Kidney (tissue), 14 donors: ENCODE results near the gene ZSWIM8. TPM values are rescaled to one million over a fixed set of nuclear protein-coding genes. Genes with fewer than 3 reads are reported as not detected.

Experiments
- DNase-seq, 5 donors: peaks; one replicate each; pipeline ENCODE4 v3.0.0-alpha.2; 2013 to 2020
- FAIRE-seq: peaks from 2 replicates; lab custom pipeline; 2012; peaks lifted over from hg19 to GRCh38; lab: Jason Lieb, UNC
- H3K27ac ChIP-seq, 2 donors: one replicate each; pipeline ENCODE4 v1.7.0; 2013; ENCODE audit warnings: low read depth in 2 of 2, low read length in 2 of 2, inconsistent platforms in 1 of 2
- H3K27me3 ChIP-seq: one replicate; pipeline ENCODE4 v1.7.1; 2013; ENCODE audit warnings: low read length, inconsistent platforms; ENCODE audit not compliant: control insufficient read depth, insufficient read depth
- H3K36me3 ChIP-seq, 3 donors: one replicate each; pipeline versions ENCODE4 v1.7.0 to v1.7.1; 2013; ENCODE audit warnings: low read length in 3 of 3, control low read depth in 1 of 3, inconsistent platforms in 1 of 3; ENCODE audit not compliant: insufficient read depth in 3 of 3, control insufficient read depth in 2 of 3
- H3K4me1 ChIP-seq, 3 donors: one replicate each; pipeline versions ENCODE4 v1.7.0 to v1.7.1; 2013; ENCODE audit warnings: low read length in 3 of 3, inconsistent platforms in 1 of 3, low read depth in 1 of 3; ENCODE audit not compliant: control insufficient read depth in 2 of 3, insufficient read depth in 2 of 3
- H3K4me3 ChIP-seq, 3 donors: one replicate each; pipeline versions ENCODE4 v1.7.0 to v1.8.1; 2013; ENCODE audit warnings: low read length in 3 of 3, control low read depth in 1 of 3, inconsistent platforms in 1 of 3
- H3K9ac ChIP-seq, 3 donors: one replicate each; pipeline versions ENCODE4 v1.7.0 to v1.7.1; 2013; ENCODE audit warnings: low read length in 3 of 3, control low read depth in 1 of 3, inconsistent platforms in 1 of 3
- H3K9me3 ChIP-seq, 3 donors: one replicate each; pipeline versions ENCODE4 v1.7.0 to v1.7.1; 2013; ENCODE audit warnings: low read length in 3 of 3, control low read depth in 1 of 3, inconsistent platforms in 1 of 3; ENCODE audit not compliant: control insufficient read depth in 2 of 3, insufficient read depth in 1 of 3
- intact Hi-C: fragments of 100-400 bp; cut with DNase I; formaldehyde crosslinking; loops from one replicate; pipeline ENCODE4 v1.11.1; 2022
- polyA plus RNA-seq: library from polyadenylated mRNA; stranded (reverse); fragments of 350-450 nt; fragmentation: Illumina TruSeq; extraction: RNeasy Lipid Tissue Mini Kit (QIAGEN cat#74804); gene quantifications from one replicate; pipeline ENCODE4 v1.2.3, GENCODE V29; 2014; ENCODE audit warnings: low read depth, low replicate concordance; ENCODE audit not compliant: insufficient read depth
- total RNA-seq: library from RNA; stranded (reverse); fragmentation: NEBNext Ultra II Directional; extraction: Animal tissue kit (Norgen Biotek cat#: 25700); gene quantifications from one replicate; pipeline ENCODE4 v1.2.1, GENCODE V29; 2021
- TF ChIP-seq, protein P1 (sequence below): IDR thresholded peaks from 3 replicates; pipeline ENCODE4 v1.5.1; 2012; ENCODE audit warnings: mild to moderate bottlenecking, moderate library complexity, borderline replicate concordance; ENCODE audit not compliant: insufficient read depth; ENCODE audit errors: extremely low read depth
- donor health status: control.
- donor health status: control.
- donor health status: control.
- donor health status: control.
- donor health status: control.
- donor health status: DM: yes; HTN: yes; CAD: no.
- donor health status: Normal renal cell carcinoma (clear cell type).

The ZSWIM8 gene
- total and polyA plus RNA-seq, 2 donors from 2014 or later = 91.8 to 96.7 TPM

GRCh38 chr10:73812657-73813056, 27.3 kb downstream of the ZSWIM8 start:
- TF ChIP-seq, protein P1, sequence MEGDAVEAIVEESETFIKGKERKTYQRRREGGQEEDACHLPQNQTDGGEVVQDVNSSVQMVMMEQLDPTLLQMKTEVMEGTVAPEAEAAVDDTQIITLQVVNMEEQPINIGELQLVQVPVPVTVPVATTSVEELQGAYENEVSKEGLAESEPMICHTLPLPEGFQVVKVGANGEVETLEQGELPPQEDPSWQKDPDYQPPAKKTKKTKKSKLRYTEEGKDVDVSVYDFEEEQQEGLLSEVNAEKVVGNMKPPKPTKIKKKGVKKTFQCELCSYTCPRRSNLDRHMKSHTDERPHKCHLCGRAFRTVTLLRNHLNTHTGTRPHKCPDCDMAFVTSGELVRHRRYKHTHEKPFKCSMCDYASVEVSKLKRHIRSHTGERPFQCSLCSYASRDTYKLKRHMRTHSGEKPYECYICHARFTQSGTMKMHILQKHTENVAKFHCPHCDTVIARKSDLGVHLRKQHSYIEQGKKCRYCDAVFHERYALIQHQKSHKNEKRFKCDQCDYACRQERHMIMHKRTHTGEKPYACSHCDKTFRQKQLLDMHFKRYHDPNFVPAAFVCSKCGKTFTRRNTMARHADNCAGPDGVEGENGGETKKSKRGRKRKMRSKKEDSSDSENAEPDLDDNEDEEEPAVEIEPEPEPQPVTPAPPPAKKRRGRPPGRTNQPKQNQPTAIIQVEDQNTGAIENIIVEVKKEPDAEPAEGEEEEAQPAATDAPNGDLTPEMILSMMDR = no peak
- Histone ChIP-seq H3K27me3 (no peaks in the 10 kb centered on the region), H3K9ac (no peak overlapping the region), H3K4me1 (peaks cover 0 to 3% (median 3%) of the 10 kb centered on the region in 3 donors), H3K9me3 (no peaks in the 10 kb centered on the region), H3K27ac (no peak overlapping the region), H3K4me3 (no peak overlapping the region), H3K36me3 (peaks cover 2 to 26% (median 4%) of the 10 kb centered on the region in 3 donors)
- DNase-seq = no peak
- intact Hi-C loops = no loop called here
- no peak for FAIRE-seq

DNA sequence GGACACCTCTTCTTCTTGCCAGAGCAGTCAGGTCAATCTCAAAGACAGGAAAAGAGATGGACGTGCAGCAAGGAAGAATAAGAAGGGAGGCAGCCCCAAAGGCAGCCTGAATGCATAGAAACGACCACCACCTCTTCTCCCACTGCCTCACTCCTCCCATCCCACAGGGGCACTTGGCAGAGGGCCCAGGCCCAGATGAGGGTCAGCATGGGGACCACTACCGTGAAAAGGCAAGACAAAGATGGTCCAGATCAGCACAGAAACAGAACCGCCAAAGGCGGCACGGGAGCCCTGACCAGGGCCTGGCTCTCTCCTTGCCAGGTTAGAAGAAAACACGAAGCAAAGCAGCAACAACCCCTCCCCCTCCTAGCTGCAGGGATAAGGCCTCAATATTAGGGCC, 27.9 kb downstream of the ZSWIM8 start:
- intact Hi-C loops = no loop called here
- H3K4me1 ChIP-seq = peaks cover 0 to 10% (median 3%) of the 10 kb centered on the region in 3 donors
- no peak overlapping the region for H3K9ac ChIP-seq
- FAIRE-seq (no peak), DNase-seq (no peak)
- H3K36me3 ChIP-seq = peaks cover 2 to 19% (median 4%) of the 10 kb centered on the region in 3 donors
- H3K9me3 ChIP-seq = no peaks in the 10 kb centered on the region
- TF ChIP-seq, protein P1 = no peak
- no peaks in the 10 kb centered on the region for H3K27me3 ChIP-seq
- H3K27ac ChIP-seq = no peak overlapping the region
- H3K4me3 ChIP-seq = no peak overlapping the region

DNA sequence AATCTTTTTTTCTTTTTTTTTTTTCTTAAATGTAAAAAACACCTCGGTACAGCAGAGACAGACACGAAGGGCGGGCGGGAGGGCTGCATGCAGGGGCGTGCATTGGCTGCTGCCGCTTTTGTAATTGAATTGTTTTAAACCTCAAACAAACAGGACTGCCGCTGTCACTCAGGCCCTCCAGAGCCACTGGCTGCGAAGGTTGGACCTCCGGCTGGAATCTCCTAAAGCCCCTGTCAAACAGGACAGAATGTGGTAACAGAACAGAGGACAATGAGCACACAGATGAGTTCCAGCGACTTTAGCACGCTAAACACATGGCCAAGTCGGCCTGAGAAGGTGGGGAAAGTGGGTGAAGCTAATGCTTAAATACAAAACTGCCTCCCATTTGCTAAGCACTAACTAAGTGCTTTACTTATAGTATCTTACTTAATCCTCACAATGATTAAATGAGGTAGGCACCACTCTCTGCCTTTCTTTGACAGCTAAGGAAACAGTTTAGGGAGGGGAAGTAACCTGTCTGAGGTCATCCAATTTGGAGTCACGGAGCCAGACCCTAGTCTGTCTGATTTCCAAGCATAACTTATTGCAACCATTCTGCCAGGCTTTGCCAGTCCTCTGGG, 29.0 kb downstream of the ZSWIM8 start:
- no peaks in the 10 kb centered on the region for H3K27me3 ChIP-seq
- H3K27ac ChIP-seq = no peak overlapping the region
- H3K4me1 ChIP-seq = peaks cover 0 to 10% (median 3%) of the 10 kb centered on the region in 3 donors
- no peak for DNase-seq
- FAIRE-seq = no peak
- H3K36me3 ChIP-seq = peaks cover 2 to 25% (median 4%) of the 10 kb centered on the region in 3 donors
- H3K4me3 ChIP-seq = no peak overlapping the region
- intact Hi-C loops = no loop called here
- no peaks in the 10 kb centered on the region for H3K9me3 ChIP-seq
- no peak overlapping the region for H3K9ac ChIP-seq
- TF ChIP-seq, protein P1 = no peak
